Effector CD4-positive, alpha-beta T cell (primary cell): ENCODE measurements around the gene ARL8A.

Source experiments
- DNase-seq: peaks from one replicate; pipeline ENCODE4 v3.0.0-alpha.2; 2020

ARL8A gene

DNA sequence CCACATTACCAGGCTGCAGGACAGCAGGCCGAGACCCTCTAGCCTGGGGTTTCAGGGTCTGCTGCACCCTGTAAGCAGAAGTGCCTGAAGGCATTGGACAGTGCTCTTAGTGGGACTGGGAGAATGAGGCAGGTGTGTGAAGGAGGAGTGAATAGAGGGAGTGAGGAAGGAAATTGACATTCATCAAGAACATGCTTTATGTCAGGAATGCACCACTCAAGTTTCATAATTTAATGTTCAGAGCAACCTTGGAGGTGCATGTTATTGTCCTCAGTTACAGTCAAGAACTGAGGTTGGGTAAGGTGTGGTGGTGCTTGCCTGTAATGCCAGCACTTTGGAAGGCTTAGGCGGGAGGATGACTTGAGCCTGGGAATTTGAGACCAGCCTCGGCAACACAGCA, 33.6 kb downstream of the ARL8A start:
- DNase-seq, result no peak

GRCh38 chr1:202107801-202108731, 36.5 kb downstream of the ARL8A start:
- DNase-seq, result no peak

DNA sequence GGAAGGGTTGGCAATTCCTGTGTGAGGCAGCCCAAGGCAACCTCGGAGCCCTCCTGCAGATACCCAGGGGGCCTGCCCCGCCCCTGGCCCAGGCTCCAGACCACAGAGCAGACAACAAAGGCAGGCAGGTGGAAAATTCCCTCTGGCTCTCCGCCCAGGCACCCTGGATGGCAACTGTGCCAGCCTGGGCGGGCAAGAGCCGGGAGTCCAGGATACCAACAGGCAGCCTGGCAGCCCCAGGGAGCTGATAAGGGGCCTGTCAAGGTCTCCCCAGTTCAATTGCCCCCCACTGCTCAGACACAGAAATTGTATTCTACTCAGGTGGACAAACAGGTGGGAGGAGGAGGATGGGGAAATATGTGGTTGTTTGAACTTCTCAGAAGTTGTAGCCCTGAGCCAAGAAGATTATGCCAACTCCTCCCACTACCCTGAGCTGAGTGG, 37.2 kb downstream of the ARL8A start:
- DNase-seq, result no peak

- no peak for DNase-seq
Measured at GRCh38 chr1:202106340-202107254, 37.9 kb downstream of the ARL8A start.

DNA sequence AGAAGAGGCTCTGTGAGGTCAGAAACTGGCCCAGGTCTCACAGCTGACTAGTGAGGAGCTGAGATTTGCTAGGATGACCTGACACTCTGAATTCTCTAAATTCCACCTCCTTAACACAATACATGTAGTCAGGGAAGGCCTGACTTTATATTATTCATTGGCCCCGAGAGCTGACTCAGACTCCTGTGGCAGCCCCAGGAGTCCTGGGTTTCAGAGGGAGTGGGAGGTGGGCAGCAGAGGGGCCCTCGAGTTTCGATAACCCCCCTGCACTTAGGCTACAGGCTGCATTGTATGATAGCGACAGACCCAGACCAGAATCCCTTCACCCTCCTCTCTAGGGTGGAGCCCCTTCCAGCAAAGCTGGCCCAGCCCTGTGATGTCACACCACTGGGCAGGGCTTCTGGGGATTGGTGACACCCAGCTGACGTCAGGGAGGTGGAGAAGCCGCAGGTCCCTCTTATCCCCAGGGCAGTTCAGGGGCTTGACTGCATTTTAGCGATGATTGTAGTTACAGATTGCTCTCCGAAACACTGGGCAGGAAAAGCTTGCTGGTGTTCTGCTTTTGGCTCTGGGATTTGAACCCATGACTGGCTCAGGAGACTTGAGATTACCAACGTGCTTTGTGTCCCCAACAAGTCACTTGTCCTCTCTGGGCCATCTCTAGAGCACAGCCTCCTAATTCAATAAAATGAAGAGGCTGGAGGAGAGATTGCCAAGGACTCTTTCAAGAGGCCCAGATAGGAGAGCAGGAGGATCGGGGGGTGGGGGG, 38.8 kb downstream of the ARL8A start:
- no peak for DNase-seq

- DNase-seq, result no peak
Measured at GRCh38 chr1:202104073-202104472, 40.5 kb downstream of the ARL8A start.

DNA sequence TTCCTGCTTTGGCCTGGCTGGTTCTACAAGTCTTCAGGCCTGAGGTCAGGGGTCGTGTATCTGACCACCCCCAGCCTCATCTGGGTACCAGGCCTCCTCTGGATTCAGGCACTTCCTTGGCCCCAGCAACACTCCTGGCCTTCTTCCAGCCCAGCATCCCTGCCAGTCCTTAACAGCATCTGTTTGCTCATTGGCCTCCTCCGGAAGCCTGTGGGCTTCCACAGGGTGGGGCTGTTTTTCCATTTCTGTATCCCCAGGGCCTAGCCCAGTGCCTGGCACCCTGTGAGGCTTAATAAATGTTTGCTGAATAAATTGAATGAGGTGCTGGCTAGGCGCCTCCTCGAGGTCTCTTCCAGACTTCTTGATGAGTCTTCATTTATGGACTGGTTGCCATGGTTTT, 43.4 kb downstream of the ARL8A start:
- no peak for DNase-seq

GRCh38 chr1:202093858-202094257, 50.7 kb downstream of the ARL8A start:
- no peak for DNase-seq

- DNase-seq, result no peak
Measured at GRCh38 chr1:202090994-202091393, 53.5 kb downstream of the ARL8A start.

DNA sequence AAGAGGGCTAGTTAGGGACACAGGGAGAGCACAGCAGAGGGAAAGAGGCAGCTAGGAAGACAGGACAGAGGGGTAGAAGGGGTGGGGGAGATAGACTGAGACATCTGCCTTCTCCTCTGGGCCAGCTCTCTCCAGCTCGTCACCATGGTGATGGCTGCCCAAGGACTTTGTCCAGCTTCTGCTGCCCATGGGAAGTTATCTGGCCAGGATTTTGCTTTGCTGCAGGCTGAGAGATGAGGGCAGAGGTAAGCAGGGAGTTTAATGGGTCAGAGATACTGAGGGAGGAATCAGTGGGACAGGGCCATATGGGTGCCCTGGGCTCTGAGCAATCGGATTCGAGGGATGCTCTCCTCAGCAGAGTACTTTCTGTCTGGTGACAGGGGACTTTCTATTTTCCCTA, 56.3 kb downstream of the ARL8A start:
- no peak for DNase-seq

DNA sequence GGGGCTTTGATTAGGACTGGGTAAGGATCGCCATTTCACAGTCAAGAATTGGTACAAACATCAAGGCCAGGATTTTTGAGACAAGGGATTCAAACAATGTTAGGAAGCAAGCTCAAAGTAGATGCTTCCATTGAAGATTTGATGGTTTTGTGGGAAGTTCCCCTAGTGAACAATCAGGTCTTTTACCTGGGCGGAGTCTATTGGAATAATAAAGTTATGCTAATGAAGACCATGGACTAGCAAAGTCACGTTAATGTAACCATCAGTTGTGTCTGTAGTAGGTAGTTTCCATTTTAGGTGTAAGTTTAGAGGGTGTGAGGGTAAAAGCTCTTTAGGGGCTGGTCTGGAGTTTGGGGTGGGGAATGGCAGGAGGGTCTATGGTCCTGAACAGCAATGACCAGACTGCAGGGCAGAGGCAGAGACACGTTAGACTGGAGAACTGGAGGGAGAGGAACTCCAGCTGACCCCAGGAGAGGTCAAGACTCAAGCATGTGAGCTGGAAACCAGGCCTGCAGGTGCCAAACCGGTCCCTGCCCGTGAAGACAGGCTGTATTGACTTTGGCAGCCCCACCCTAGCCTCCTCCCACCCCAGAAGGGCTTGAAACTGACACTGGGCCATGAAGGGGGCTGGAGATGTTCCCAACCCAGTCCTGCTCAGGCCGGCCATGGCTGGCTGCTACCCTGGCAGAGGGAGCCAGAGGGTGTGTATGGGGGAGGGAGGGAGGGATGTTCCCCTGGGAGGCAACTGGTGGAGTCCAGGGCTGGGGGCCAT, 57.8 kb downstream of the ARL8A start:
- no peak for DNase-seq

DNA sequence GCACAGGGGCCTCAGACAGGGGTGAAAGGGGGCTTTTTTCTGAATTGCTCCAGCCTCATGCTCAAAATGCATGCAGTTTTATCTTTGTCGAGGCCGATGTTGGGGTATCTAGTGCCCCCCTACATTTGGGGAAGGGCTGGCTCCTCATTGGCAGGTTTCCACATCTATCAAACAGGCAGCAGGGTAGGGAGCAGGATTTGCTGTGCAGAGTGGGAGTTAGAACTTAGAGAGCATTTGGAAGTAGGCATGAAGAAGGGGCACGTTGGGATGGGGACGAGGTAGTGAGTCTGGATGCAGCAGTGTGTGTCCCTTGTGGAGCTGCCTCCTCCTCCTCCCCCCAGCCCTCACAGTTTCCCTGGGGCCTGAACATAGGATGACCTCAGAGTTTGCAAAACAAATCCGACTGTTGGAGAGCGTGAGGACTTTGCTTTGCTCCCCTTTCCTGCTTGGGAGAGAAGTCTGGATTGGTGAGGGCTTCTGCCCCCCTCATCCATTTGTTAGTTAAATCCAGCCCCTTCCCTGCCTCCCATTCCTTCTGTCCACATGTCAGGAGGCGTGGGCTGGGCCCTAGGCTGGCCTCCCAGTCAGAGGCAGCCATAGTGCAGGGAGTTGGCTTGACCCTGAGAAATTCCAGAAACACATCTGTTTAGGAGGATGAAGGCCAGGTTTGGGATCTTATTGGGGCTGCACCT, 58.7 kb downstream of the ARL8A start:
- no peak for DNase-seq

- DNase-seq, result no peak
Measured at GRCh38 chr1:202084791-202085681, 59.5 kb downstream of the ARL8A start.
